Heart right ventricle (tissue), 16 donors: ENCODE data around the gene COPE. TPM values are rescaled to one million over a fixed set of nuclear protein-coding genes. Genes with fewer than 3 reads are reported as not detected.

Experiments
- ATAC-seq, 8 donors: fragments of 200-7000 bp; cut with Tn5 transposase; one replicate each; pipeline ENCODE4 v1.9.1; 2020; ENCODE audit warnings: mild to moderate bottlenecking in 8 of 8, moderate library complexity in 8 of 8, moderate number of reproducible peaks in 1 of 8
- DNase-seq, 2 donors: peaks; one replicate each; pipeline ENCODE4 v3.0.0-alpha.2; 2020
- H3K27ac ChIP-seq, 10 donors: fragments of 200-600 bp; sonication (generic) in 2 of 10; one replicate each; pipeline versions ENCODE4 v1.5.0 to v1.8.0; 2020 to 2022; ENCODE audit warnings: mild to moderate bottlenecking in 3 of 10
- H3K27me3 ChIP-seq, 7 donors: fragments of 200-600 bp; one replicate each; pipeline ENCODE4 v1.8.0; 2021 to 2022; ENCODE audit warnings: mild to moderate bottlenecking in 2 of 7
- H3K36me3 ChIP-seq, 9 donors: fragments of 200-600 bp; sonication (generic) in 1 of 9; one replicate each; pipeline versions ENCODE4 v1.5.0 to v1.8.0; 2020 to 2022; ENCODE audit warnings: mild to moderate bottlenecking in 2 of 9
- H3K4me1 ChIP-seq, 9 donors: fragments of 200-600 bp; sonication (generic) in 1 of 9; one replicate each; pipeline versions ENCODE4 v1.5.0 to v1.8.0; 2020 to 2022; ENCODE audit warnings: mild to moderate bottlenecking in 4 of 9
- H3K4me3 ChIP-seq, 10 donors: fragments of 200-600 bp; sonication (generic) in 2 of 10; one replicate each; pipeline versions ENCODE4 v1.5.0 to v1.8.0; 2020 to 2022; ENCODE audit warnings: mild to moderate bottlenecking in 7 of 10, moderate library complexity in 2 of 10
- H3K9me3 ChIP-seq, 11 donors: fragments of 200-600 bp in 10 of 11; sonication (generic) in 2 of 11; one replicate each; pipeline versions ENCODE4 v1.5.0 to v1.8.0; 2013 to 2022; ENCODE audit warnings: mild to moderate bottlenecking in 2 of 11, control low read depth in 1 of 11, moderate library complexity in 1 of 11
- WGBS, 2 donors: extraction: QIAGEN DNeasy Blood & Tissue Kit; methylation state at CpG; one replicate each; pipeline ENCODE4 v1.1.7; 2013; ENCODE audit warnings: inconsistent platforms in 1 of 2; 5-methylcytosine and 5-hydroxymethylcytosine counted together
- intact Hi-C, 10 donors: fragments of 100-400 bp; cut with DNase I; formaldehyde crosslinking; loops; one replicate each; pipeline versions ENCODE4 v1.11.1 to v1.14.2; 2022
- polyA plus RNA-seq, 2 donors: library from polyadenylated mRNA; stranded (reverse); fragments of 200-250 nt; gene quantifications; one replicate each; pipeline ENCODE4 v1.2.3, GENCODE V29; 2013
- total RNA-seq, 10 donors: library from RNA; stranded (reverse); fragmentation: NEBNext Ultra II Directional in 3 of 10; extraction: Animal tissue kit (Norgen Biotek cat#: 25700) in 3 of 10; gene quantifications; one replicate each; pipeline versions ENCODE4 v1.2.1 to v1.2.4, GENCODE V29; 2021 to 2023
- TF ChIP-seq, protein P1 (sequence below), 9 donors: fragments of 200-600 bp; sonication (generic) in 2 of 9; IDR thresholded peaks; one replicate each; pipeline versions ENCODE4 v1.5.0 to v1.8.0; 2021 to 2022; ENCODE audit warnings: antibody characterized with exemption in 9 of 9, mild to moderate bottlenecking in 5 of 9, moderate library complexity in 1 of 9
- donor health status: Arrhythmogenic right ventricular cardiomyopathy.
- donor health status: ischemic (EF 13 %, LVEDD 7.1; RV severe dilation, severe dysfunction).
- donor health status: healthy with polysubstance abuse.
- donor health status: DM: no; HTN: yes; CAD: no.
- donor health status: DM: no; HTN: no; CAD: no.
- donor health status: ischemic (EF 25% LVEDD 6.9; RV normal size, moderate dysfunction).
- donor health status: ischemic (EF 25% LVEDD 5.7; RV mildly dilated, moderate dysfunction).
- donor health status: healthy.
- donor health status: DM: yes; HTN: yes; CAD: no.
- donor health status: Ischemic cardiomyopathy.
- donor health status: ischemic (EF 35%, LVEDD 5.7; RV mildly dilated, moderate dysfunction).
- donor health status: nonischemic (EF 11% LVEDD 7.7; RV severe dilation, severe dysfunction).
- donor health status: DM: yes; HTN: yes; CAD: no.
- donor health status: PGD.
- donor health status: ischemic (EF 29% LVEDD 5.4; RV normal size, mild dysfunction).
- donor health status: nonischemic (EF 23%, LVEDD 6.1; RV moderate dilation, normal function).

Gene COPE
- total and polyA plus RNA-seq, 12 donors = 102 to 302 (median 118) TPM

DNA sequence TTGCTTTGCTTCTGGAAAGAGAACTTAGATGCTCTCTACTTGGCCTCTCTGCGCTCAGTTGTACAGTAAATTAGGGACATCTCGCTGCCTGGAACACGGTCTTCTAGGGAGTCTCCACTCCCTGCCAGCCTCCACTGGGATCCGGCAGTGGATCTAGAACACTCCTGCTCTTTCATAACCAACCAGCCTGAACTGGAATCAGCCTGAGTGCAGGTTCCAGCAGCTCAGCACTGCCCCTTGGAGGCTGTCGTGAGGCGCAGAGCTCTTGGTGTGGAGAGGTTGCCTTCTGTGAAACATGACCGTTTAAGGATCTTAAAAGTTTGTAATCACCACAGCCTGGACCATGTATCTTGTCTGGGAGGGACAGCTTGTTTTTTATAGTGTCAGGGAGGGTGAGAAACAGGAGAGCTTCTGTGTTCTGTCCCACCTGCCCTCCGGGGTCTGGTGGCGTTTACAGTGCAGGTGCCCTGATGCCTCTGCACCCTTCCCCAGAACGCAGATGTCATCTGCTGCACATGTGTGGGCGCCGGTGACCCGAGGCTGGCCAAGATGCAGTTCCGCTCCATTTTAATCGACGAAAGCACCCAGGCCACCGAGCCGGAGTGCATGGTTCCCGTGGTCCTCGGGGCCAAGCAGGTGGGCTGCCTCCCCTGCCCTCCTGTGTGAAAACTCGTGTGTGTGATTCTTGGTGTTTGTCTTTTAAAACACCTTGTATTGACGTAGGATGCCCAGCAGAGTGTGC lies 62.6 kb downstream of the COPE start:
- no peaks in the 10 kb centered on the region for H3K27me3 ChIP-seq
- no peak overlapping the region for H3K4me3 ChIP-seq
- no peak overlapping the region for H3K27ac ChIP-seq
- TF ChIP-seq, protein P1, sequence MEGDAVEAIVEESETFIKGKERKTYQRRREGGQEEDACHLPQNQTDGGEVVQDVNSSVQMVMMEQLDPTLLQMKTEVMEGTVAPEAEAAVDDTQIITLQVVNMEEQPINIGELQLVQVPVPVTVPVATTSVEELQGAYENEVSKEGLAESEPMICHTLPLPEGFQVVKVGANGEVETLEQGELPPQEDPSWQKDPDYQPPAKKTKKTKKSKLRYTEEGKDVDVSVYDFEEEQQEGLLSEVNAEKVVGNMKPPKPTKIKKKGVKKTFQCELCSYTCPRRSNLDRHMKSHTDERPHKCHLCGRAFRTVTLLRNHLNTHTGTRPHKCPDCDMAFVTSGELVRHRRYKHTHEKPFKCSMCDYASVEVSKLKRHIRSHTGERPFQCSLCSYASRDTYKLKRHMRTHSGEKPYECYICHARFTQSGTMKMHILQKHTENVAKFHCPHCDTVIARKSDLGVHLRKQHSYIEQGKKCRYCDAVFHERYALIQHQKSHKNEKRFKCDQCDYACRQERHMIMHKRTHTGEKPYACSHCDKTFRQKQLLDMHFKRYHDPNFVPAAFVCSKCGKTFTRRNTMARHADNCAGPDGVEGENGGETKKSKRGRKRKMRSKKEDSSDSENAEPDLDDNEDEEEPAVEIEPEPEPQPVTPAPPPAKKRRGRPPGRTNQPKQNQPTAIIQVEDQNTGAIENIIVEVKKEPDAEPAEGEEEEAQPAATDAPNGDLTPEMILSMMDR (IDR thresholded peaks at IDR 0.05) = peak in 1 of 9 donors; percentile 25
- H3K9me3 ChIP-seq = no peaks in the 10 kb centered on the region
- peaks cover 14 to 100% (median 95%) of the 10 kb centered on the region in 9 donors for H3K36me3 ChIP-seq
- no peak for DNase-seq
- no peak for ATAC-seq
- 87 to 88% methylated on average over 22 of the region's 22 CpGs for WGBS, 2 donors
- peaks cover 0 to 28% (median 18%) of the 10 kb centered on the region in 9 donors for H3K4me1 ChIP-seq
- intact Hi-C loops = loop anchor here in 2 of 10 donors (10.0 kb wide), 2 partner anchors 392 to 412 kb away; no protein-coding TSS in a partner anchor

DNA sequence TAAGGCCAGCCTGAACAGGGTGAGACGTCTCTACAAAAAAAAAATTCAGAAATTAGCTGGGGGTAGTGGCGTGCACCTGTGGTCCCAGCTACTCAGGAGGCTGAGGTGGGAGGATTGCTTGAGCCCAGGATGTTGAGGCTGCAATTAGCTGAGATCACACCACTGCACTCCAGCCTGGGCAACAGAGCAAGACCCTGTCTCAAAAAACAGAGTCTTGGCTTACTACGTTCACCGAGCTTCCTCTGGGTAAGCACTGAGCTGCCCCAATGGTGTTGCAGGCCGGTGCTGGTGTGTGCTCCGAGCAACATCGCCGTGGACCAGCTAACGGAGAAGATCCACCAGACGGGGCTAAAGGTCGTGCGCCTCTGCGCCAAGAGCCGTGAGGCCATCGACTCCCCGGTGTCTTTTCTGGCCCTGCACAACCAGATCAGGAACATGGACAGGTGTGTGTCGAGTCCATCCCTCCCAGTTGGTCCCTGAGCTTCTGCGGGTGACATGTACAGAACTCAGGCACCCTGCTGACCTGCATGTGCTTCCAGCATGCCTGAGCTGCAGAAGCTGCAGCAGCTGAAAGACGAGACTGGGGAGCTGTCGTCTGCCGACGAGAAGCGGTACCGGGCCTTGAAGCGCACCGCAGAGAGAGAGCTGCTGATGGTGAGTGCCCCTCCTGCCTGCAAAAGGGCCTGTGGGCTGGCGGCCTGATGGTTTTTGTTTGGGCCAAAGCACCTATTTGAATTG lies 63.4 kb downstream of the COPE start:
- Histone ChIP-seq H3K9me3 (no peaks in the 10 kb centered on the region), H3K4me3 (no peak overlapping the region), H3K27me3 (no peaks in the 10 kb centered on the region), H3K27ac (no peak overlapping the region), H3K4me1 (peaks cover under 1 to 31% (median 16%) of the 10 kb centered on the region in 9 donors), H3K36me3 (peaks cover 13 to 100% (median 92%) of the 10 kb centered on the region in 9 donors)
- TF ChIP-seq, protein P1 (IDR thresholded peaks at IDR 0.05) = no peak
- DNase-seq = no peak
- WGBS, 2 donors = 93% methylated on average over 27 of the region's 27 CpGs
- ATAC-seq = no peak
- intact Hi-C loops = loop anchor here in 2 of 10 donors (10.0 kb wide), 2 partner anchors 391 to 411 kb away; no protein-coding TSS in a partner anchor

DNA sequence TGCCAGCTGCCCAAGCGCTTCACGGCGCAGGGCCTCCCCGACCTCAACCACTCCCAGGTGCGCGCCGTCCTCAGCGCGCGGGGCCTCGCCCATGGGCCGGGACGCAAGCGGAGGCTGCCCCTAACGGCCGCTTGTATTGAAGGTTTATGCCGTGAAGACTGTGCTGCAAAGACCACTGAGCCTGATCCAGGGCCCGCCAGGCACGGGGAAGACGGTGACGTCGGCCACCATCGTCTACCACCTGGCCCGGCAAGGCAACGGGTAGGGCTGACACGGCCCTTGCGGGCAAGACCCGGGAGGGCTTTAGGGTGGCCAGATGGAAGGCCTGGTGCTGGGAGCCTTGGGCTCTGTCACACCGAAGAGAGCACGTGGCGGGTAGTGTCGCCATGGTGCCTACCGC lies 64.2 kb downstream of the COPE start:
- ATAC-seq = no peak
- TF ChIP-seq, protein P1 (IDR thresholded peaks at IDR 0.05) = no peak
- no peak for DNase-seq
- 96 to 98% methylated on average over 33 of the region's 33 CpGs for WGBS, 2 donors
- Histone ChIP-seq H3K27ac (no peak overlapping the region), H3K27me3 (no peaks in the 10 kb centered on the region), H3K36me3 (peaks cover 6 to 100% (median 89%) of the 10 kb centered on the region in 9 donors), H3K9me3 (no peaks in the 10 kb centered on the region), H3K4me3 (no peak overlapping the region), H3K4me1 (peaks cover 9 to 31% (median 15%) of the 10 kb centered on the region in 9 donors)
- intact Hi-C loops = loop anchor here in 2 of 10 donors (10.0 kb wide), 2 partner anchors 390 to 410 kb away; no protein-coding TSS in a partner anchor

DNA sequence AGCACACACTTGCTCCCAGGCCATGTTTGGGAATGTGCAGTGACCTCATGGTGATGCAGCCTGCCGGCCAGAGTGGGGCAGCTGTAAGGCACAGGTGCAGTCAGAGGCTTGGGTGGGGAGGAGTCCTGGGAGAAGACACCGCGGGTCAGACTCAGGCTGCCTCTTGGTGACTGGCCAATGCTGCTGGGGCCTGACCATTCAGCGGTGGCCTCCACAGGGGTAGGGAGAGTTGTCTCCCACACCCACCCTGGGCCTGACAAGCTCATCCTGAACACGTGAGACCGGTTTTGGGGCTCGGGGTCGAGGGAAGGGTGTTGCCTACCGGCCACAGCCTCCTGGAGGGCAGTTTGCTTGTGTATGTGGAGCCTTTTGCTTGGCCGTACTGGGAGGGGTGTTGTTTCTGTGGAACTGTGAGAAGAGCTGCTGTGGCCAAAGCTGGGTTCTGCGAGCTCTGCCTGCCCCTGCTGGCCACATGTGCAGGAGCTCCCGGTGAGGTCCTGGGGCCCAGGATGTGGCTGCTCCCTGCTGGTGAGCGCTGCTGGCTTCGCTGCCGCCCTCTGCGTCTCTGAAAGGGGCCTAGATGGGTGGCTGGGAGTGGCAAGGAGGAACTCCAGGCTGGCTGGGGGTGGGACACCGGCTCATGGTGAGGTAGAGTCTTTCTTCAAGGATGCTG lies 65.3 kb downstream of the COPE start:
- no peak overlapping the region for H3K4me3 ChIP-seq
- H3K27ac ChIP-seq = no peak overlapping the region
- no peaks in the 10 kb centered on the region for H3K9me3 ChIP-seq
- H3K27me3 ChIP-seq = no peaks in the 10 kb centered on the region
- whole genome bisulfite sequencing, 2 donors = 87 to 90% methylated on average over 17 of the region's 17 CpGs
- no peak for ATAC-seq
- H3K36me3 ChIP-seq = peaks cover 6 to 92% (median 78%) of the 10 kb centered on the region in 9 donors
- no peak for DNase-seq
- TF ChIP-seq, protein P1 (IDR thresholded peaks at IDR 0.05) = no peak
- intact Hi-C loops = loop anchor here in 2 of 10 donors (10.0 kb wide), 2 partner anchors 389 to 409 kb away; no protein-coding TSS in a partner anchor
- H3K4me1 ChIP-seq = peaks cover 17 to 31% (median 24%) of the 10 kb centered on the region in 9 donors
